HL-60 (cell line): ENCODE data around the gene DNAH8.

Experiments used
- POLR2AphosphoS5 ChIP-seq: IDR thresholded peaks from 2 replicates; pipeline ENCODE4 v1.6.1; 2012; ENCODE audit warnings: low read depth
- TF ChIP-seq, protein P1 (sequence below): IDR thresholded peaks from one replicate; pipeline ENCODE4 v1.5.1; 2011; ENCODE audit warnings: low read length, control low read depth, inconsistent platforms; ENCODE audit not compliant: insufficient read depth

DNA sequence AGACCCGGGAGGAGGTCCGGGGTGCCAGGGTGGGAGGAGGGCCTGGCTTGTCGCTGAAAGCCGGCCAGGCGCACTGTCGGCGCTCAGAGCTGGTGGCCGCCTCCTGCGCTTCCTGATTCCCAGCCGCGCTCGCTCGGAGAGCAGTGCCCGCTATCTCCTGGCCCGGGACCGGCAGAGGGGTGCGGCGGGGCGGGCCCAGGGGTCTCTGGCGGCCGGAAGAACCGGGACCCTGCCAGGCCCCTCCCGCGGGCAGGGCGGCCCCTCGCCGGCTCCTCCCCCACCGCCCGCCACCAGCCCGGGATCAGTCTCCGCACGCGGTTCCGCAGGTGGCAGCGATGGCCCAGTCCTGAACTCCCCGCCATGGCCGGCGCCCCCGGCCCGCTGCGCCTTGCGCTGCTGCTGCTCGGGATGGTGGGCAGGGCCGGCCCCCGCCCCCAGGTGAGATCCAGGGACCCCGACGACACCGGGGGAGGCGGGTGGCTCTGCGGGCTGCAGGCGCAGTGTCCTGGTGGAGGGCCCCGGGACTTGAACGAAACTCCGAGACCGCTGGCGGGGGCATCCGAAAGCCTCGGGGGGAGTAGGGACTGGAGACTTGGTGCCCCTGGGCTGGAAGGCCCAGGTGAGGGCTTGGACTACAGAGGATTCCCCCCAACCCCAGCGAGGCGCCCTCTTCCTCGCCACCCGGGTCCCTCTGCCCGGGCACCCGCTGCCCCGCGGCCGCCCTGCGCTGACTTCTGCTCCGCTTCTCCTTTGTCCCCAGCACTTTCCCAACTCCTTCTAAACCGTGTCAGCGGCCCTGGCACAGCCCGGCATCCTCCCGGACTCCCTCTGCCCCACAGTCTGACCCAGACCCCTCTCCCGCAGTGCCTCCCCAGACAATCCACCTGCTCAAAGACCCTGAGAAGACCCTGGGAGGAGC lies 333.6 kb downstream of the DNAH8 start, which contains the start of gene GLP1R:
- TF ChIP-seq, protein P1, sequence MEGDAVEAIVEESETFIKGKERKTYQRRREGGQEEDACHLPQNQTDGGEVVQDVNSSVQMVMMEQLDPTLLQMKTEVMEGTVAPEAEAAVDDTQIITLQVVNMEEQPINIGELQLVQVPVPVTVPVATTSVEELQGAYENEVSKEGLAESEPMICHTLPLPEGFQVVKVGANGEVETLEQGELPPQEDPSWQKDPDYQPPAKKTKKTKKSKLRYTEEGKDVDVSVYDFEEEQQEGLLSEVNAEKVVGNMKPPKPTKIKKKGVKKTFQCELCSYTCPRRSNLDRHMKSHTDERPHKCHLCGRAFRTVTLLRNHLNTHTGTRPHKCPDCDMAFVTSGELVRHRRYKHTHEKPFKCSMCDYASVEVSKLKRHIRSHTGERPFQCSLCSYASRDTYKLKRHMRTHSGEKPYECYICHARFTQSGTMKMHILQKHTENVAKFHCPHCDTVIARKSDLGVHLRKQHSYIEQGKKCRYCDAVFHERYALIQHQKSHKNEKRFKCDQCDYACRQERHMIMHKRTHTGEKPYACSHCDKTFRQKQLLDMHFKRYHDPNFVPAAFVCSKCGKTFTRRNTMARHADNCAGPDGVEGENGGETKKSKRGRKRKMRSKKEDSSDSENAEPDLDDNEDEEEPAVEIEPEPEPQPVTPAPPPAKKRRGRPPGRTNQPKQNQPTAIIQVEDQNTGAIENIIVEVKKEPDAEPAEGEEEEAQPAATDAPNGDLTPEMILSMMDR: no peak
- TF ChIP-seq POLR2AphosphoS5: no peak
